Stomach (tissue), 9 donors: ENCODE results near the gene AMACR. TPM values are rescaled to one million over a fixed set of nuclear protein-coding genes. Genes with fewer than 3 reads are reported as not detected.

Experiments
- DNase-seq, 2 donors: peaks; one replicate each; pipeline versions ENCODE4 v3.0.0 to v3.0.0-alpha.2; 2013 to 2019
- H3K27ac ChIP-seq, 5 donors: fragments of 200-600 bp in 4 of 5; sonication (generic) in 4 of 5; one replicate each; pipeline ENCODE4 v1.5.1; 2013 to 2019; ENCODE audit warnings: mild to moderate bottlenecking in 1 of 5, moderate library complexity in 1 of 5
- H3K27me3 ChIP-seq, 3 donors: fragments of 200-600 bp; sonication (generic); one replicate each; pipeline ENCODE4 v1.5.1; 2017 to 2019; ENCODE audit warnings: mixed run types in 1 of 3
- H3K36me3 ChIP-seq, 4 donors: fragments of 200-600 bp; sonication (generic); 1 replicate in 3 of 4; 2 replicates in 1 of 4; pipeline ENCODE4 v1.5.1; 2016 to 2019
- H3K4me1 ChIP-seq, 4 donors: fragments of 200-600 bp; sonication (generic); one replicate each; pipeline ENCODE4 v1.5.1; 2016 to 2019
- H3K4me3 ChIP-seq, 4 donors: fragments of 200-600 bp; sonication (generic) in 3 of 4; one replicate each; pipeline ENCODE4 v1.5.1; 2016 to 2019; ENCODE audit warnings: mild to moderate bottlenecking in 1 of 4
- H3K9me3 ChIP-seq, 4 donors: fragments of 200-600 bp; sonication (generic); one replicate each; pipeline ENCODE4 v1.5.1; 2016 to 2019
- CTCF ChIP-seq, 7 experiments: fragments of 450-650 bp in 4 of 7; fragments of 200-600 bp in 3 of 7; sonication (generic) in 3 of 7; IDR thresholded peaks; one replicate each; pipeline ENCODE4 v1.5.1; 2016 to 2019; ENCODE audit warnings: antibody characterized with exemption in 7 of 7, control low read depth in 2 of 7, mild to moderate bottlenecking in 1 of 7
- EP300 ChIP-seq: sonication (generic); formaldehyde crosslinking; IDR thresholded peaks from one replicate; pipeline ENCODE4 v1.6.1; 2017; ENCODE audit warnings: antibody characterized with exemption
- POLR2A ChIP-seq, 4 donors: fragments of 450-650 bp; IDR thresholded peaks; one replicate each; pipeline ENCODE4 v1.6.1; 2016; ENCODE audit warnings: antibody characterized with exemption in 4 of 4, control low read depth in 2 of 4, mild to moderate bottlenecking in 1 of 4, moderate library complexity in 1 of 4
- POLR2AphosphoS5 ChIP-seq, 3 donors: sonication (generic); formaldehyde crosslinking; IDR thresholded peaks; one replicate each; pipeline ENCODE4 v1.6.1; 2016; ENCODE audit warnings: antibody characterized with exemption in 3 of 3
- WGBS, 5 donors: extraction: QIAGEN DNeasy Blood & Tissue Kit in 3 of 5; methylation state at CpG; one replicate each; pipeline versions ENCODE4 v1.1.5 to v1.1.7; 2013 to 2018; 5-methylcytosine and 5-hydroxymethylcytosine counted together
- intact Hi-C: fragments of 100-400 bp; cut with DNase I; formaldehyde crosslinking; loops from one replicate; pipeline ENCODE4 v1.15.1; 2023; ENCODE audit warnings: low total_unique reads
- polyA plus RNA-seq, 3 donors: library from polyadenylated mRNA; stranded (reverse); fragments of 200-250 nt; gene quantifications; one replicate each; pipeline ENCODE4 v1.2.3, GENCODE V29; 2013
- total RNA-seq, 5 donors: library from RNA; depleted of rRNA; stranded (reverse); fragments of >200 nt; gene quantifications; one replicate each; pipeline versions ENCODE4 v1.1.0 to v1.2.3, GENCODE V29; 2014 to 2016
- donor health status: healthy with polysubstance abuse.
- donor health status: Bipolar disorder and iron deficiency.
- donor health status: healthy.

The AMACR gene
- total and polyA plus RNA-seq, 8 donors, result 8.5 to 89.7 (median 19.5) TPM

GRCh38 chr5:34015120-34015822 lies 7.4 kb upstream of the AMACR start:
- WGBS, 5 donors, result 89 to 96% (median 93%) methylated on average over 4 of the region's 4 CpGs
- H3K27ac ChIP-seq, result no peak overlapping the region
- peaks cover 0 to 9% (median 4%) of the 10 kb centered on the region in 4 donors for H3K36me3 ChIP-seq
- DNase-seq, result no peak
- H3K4me3 ChIP-seq, result no peak overlapping the region
- H3K27me3 ChIP-seq, result no peaks in the 10 kb centered on the region
- H3K4me1 ChIP-seq, result peaks cover 0 to 8% (median 3%) of the 10 kb centered on the region in 4 donors
- no peaks in the 10 kb centered on the region for H3K9me3 ChIP-seq
- intact Hi-C loops, result no loop called here
- TF ChIP-seq POLR2A (IDR thresholded peaks at IDR 0.05) (no peak), CTCF (IDR thresholded peaks at IDR 0.05) (no peak), POLR2AphosphoS5 (IDR thresholded peaks at IDR 0.05) (no peak)

GRCh38 chr5:34014626-34015025 lies 6.8 kb upstream of the AMACR start:
- no peak for DNase-seq
- Histone ChIP-seq H3K36me3 (peaks cover 0 to 6% (median under 1%) of the 10 kb centered on the region in 4 donors), H3K27me3 (no peaks in the 10 kb centered on the region), H3K27ac (no peak overlapping the region), H3K4me1 (peaks cover 0 to 14% (median 4%) of the 10 kb centered on the region in 4 donors), H3K9me3 (no peaks in the 10 kb centered on the region), H3K4me3 (no peak overlapping the region)
- 84 to 100% (median 90%) methylated on average over 2 of the region's 2 CpGs for WGBS, 5 donors
- TF ChIP-seq EP300, result no peak
- no peak for TF ChIP-seq CTCF (IDR thresholded peaks at IDR 0.05)
- TF ChIP-seq POLR2AphosphoS5 (IDR thresholded peaks at IDR 0.05), result no peak
- TF ChIP-seq POLR2A (IDR thresholded peaks at IDR 0.05), result no peak
- intact Hi-C loops, result no loop called here

- Histone ChIP-seq H3K4me3 (no peak overlapping the region), H3K36me3 (no peaks in the 10 kb centered on the region), H3K9me3 (no peaks in the 10 kb centered on the region), H3K4me1 (peaks cover 0 to 25% (median 10%) of the 10 kb centered on the region in 4 donors), H3K27me3 (no peaks in the 10 kb centered on the region), H3K27ac (no peak overlapping the region)
- DNase-seq, result no peak
- TF ChIP-seq EP300 (no peak), POLR2AphosphoS5 (IDR thresholded peaks at IDR 0.05) (no peak), CTCF (IDR thresholded peaks at IDR 0.05) (no peak), POLR2A (IDR thresholded peaks at IDR 0.05) (no peak)
- 85 to 97% (median 91%) methylated on average over 3 of the region's 3 CpGs for WGBS, 5 donors
- intact Hi-C loops, result no loop called here
These were observed 5.7 kb upstream of the AMACR start for GRCh38 chr5:34013547-34013946.

- Histone ChIP-seq H3K9me3 (no peaks in the 10 kb centered on the region), H3K4me3 (no peak overlapping the region), H3K4me1 (peaks cover 0 to 25% (median 10%) of the 10 kb centered on the region in 4 donors), H3K36me3 (no peaks in the 10 kb centered on the region), H3K27ac (no peak overlapping the region), H3K27me3 (no peaks in the 10 kb centered on the region)
- peak in 1 of 2 donors; percentile 44 for DNase-seq
- intact Hi-C loops, result no loop called here
- TF ChIP-seq POLR2A (IDR thresholded peaks at IDR 0.05) (no peak), POLR2AphosphoS5 (IDR thresholded peaks at IDR 0.05) (no peak), CTCF (IDR thresholded peaks at IDR 0.05) (no peak), EP300 (no peak)
These were observed 4.9 kb upstream of the AMACR start for GRCh38 chr5:34012791-34013190.
